ENCODE measurements around the gene PHB1.
"Not testable (repeated sequence)": the region's sequence is repeated elsewhere in the genome, so short reads cannot be mapped to it uniquely, and the experiment has no call there.

PHB1 gene

GRCh38 chr17:49439673-49440571 lies 25.2 kb upstream of the PHB1 start:
- DNase-seq (ENCODE audit: low read depth in 1 of 2, low spot score in 1 of 2), result no peak

- no peak for DNase-seq (ENCODE audit: low read depth in 1 of 2, low spot score in 1 of 2)
These were observed 24.6 kb upstream of the PHB1 start for GRCh38 chr17:49439305-49439672.

- no peak for DNase-seq (ENCODE audit: low read depth in 1 of 2, low spot score in 1 of 2)
These were observed 24.0 kb upstream of the PHB1 start for GRCh38 chr17:49438436-49439278.

DNA sequence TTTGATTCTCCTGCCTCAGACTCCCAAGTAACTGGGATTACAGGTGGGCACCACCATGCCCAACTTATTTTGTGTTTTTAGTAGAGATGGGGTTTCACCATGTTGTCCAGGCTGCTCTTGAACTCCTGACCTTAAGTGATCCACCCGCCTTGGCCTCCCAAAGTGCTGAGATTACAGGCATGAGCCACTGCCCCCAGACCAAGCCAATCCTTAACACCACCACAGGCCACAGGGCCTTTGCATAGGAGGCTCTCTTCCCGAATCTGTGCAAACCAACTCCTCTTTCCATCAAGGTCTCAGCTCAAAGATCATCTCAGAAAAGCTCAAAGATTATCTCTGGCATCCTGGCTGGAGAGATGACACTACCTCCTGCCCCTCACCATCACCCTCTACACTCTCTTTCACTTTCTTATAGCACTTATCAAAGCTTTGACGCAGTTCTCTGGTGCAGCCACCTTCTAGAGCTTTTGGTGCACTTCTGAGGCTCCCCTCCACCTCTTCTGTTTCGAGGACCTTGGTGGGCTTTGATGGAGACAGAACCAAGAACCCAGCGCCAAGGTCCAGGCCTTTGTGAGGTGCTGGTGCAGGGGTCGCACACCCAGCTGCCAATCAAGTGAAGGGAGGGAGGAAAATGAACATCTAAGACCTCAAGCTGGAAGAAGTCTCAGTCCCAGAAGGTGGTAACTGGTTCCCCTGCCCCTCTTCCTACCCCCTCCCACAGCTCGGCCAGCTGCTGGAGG lies 23.2 kb upstream of the PHB1 start:
- DNase-seq (ENCODE audit: low read depth in 1 of 2, low spot score in 1 of 2), result no peak

DNA sequence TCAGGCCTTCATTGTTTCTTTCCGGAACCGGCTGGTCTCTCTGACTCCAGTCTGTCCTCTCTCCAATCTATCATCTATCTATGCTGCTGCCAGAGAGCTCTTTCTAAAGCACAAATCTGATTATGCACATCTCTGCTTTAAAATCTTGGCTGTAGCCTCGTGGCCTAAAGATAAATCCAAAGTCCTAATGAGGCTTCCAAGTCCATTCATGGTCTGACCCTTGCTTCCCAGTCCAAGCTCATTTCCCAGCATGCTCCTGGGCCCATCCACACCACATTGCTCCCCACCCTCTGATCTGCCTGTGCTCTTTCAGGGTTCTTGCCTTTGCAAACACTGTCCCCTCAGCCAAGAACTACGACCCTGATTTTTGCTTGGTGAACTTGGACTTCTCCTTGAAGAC lies 21.5 kb upstream of the PHB1 start:
- no peak for DNase-seq (ENCODE audit: low read depth in 1 of 2, low spot score in 1 of 2)

GRCh38 chr17:49435671-49436029 lies 21.0 kb upstream of the PHB1 start:
- DNase-seq (ENCODE audit: low read depth in 1 of 2, low spot score in 1 of 2), result no peak

DNA sequence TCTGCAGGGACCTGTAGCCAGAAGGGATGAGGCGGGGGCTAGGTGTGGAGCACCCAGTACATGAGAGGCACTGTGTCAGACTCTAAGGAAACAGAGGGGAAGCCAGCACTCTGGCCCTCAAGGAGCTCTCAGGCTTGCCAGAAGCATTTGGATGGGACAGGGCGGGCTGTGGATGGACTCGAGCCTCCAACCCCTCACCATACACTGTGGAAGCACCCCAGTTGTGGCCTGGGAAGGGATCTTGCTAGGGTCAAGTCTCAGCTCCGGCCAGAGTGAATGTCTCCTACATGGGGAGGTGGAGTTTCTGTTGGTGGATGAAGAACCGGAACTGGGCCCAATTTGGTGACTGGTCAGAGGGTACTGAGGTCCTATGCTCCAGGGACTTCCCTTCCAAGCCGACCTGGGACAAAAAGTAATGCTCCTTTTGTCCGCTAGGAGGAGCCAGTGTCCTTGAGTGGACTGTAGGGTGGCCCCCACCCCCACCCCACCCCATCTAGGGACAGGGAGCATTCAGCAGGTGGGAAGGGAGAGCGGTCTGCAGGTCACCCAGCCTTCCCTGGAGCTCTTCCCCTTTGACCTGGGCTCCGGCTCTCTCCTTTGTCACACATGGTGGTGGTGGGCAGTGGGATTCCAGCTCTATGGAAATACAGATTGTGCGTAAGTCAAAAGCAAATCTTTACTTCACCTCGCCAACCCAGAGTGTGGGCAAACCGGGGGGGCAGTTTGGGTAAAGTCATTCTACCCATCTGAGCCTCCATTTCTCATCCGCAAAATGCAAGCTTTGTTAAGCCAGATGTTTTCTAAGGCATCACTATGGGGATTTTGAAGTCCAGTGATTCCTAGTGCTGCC lies 20.4 kb upstream of the PHB1 start:
- DNase-seq (ENCODE audit: low read depth in 1 of 2, low spot score in 1 of 2), result peak in 1 of 2 donors; percentile 6

- DNase-seq (ENCODE audit: low read depth in 1 of 2, low spot score in 1 of 2), result no peak
These were observed 18.5 kb upstream of the PHB1 start for GRCh38 chr17:49433000-49433694.

GRCh38 chr17:49431743-49432142 lies 17.1 kb upstream of the PHB1 start:
- DNase-seq (ENCODE audit: low read depth in 1 of 2, low spot score in 1 of 2), result no peak

DNA sequence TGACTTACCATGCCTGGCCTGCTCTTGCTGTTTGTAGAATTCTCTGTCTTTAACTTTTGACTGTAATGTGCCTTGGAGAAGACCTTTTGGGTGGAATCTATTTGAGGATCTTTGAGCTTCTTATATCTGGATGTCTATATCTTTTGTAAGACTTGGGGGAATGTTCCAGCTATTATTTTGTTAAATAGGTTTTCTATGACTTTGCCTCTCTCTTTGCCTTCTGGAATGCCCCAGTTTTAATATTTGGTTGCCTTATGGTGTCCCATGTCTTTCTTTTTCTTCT lies 10.3 kb upstream of the PHB1 start:
- no peak for DNase-seq (ENCODE audit: low read depth in 1 of 2, low spot score in 1 of 2)

GRCh38 chr17:49424276-49425003 lies 9.8 kb upstream of the PHB1 start:
- DNase-seq (ENCODE audit: low read depth in 1 of 2, low spot score in 1 of 2), result not testable (repeated sequence)

GRCh38 chr17:49422714-49423113 lies 8.0 kb upstream of the PHB1 start:
- no peak for DNase-seq (ENCODE audit: low read depth in 1 of 2, low spot score in 1 of 2)

DNA sequence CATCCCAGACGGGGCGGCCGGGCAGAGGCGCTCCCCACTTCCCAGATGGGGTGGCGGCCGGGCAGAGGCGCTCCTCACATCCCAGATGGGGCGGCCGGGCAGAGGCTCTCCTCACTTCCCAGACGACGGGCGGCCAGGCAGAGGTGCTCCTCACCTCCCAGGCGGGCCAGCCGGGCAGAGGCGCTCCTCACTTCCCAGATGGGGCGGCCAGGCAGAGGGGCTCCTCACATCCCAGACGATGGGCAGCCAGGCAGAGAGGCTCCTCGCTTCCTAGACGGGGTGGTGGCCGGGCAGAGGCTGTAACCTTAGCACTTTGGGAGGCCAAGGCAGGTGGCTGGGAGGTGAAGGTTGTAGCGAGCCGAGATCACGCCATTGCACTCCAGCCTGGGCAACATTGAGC lies 5.1 kb upstream of the PHB1 start:
- not testable (repeated sequence) for DNase-seq (ENCODE audit: low read depth in 1 of 2, low spot score in 1 of 2)

GRCh38 chr17:49418754-49419740 lies 4.4 kb upstream of the PHB1 start:
- DNase-seq (ENCODE audit: low read depth in 1 of 2, low spot score in 1 of 2), result not testable (repeated sequence)

DNA sequence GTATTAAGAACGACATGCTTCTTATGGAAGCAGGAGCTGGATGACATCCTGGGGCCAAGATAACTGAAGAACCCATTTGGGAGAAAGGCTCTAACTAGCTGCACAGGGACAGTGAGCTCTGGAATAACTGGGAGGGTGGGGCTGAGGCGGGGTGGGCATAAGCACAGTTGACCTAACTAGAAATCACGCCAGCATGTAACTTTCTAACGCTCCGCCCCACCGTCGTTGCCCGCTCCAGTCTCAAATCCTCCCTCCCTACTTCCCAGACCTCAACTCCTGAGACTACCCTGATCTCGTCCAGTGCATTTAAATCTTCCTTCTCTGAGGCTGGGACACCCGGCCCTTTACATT lies 436 bp downstream of the PHB1 start:
- no peak for DNase-seq (ENCODE audit: low read depth in 1 of 2, low spot score in 1 of 2)

DNA sequence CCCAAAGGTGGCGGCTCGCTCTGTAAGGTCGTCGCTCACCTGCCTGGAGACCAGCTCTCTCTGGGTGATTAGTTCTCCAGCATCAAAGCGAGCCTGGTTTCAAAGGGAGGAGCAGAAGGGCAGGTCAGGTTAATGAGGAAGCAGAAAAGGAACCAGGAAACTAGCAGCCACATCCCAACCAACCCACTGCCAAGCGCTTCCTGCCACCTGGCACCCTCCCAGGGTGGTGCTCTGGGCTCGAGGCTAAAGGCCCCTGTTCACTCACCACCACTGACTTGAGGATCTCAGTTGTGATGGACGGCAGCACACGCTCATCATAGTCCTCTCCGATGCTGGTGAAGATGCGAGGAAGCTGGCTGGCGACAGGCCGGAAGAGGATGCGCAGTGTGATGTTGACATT lies 5.6 kb downstream of the PHB1 start:
- DNase-seq (ENCODE audit: low read depth in 1 of 2, low spot score in 1 of 2), result no peak

GRCh38 chr17:49407981-49408501 lies 6.6 kb downstream of the PHB1 start:
- DNase-seq (ENCODE audit: low read depth in 1 of 2, low spot score in 1 of 2), result peak; percentile 69 to 76

GRCh38 chr17:49407086-49407485 lies 7.6 kb downstream of the PHB1 start:
- DNase-seq (ENCODE audit: low read depth in 1 of 2, low spot score in 1 of 2), result no peak

Measured in activated T-helper 1 cell treated with anti-CD3 and anti-CD28 coated beads, Interleukin-2, amount 50 U/mL, for 16 hours (primary cell).